Heart left ventricle (tissue), 13 donors: ENCODE measurements around the gene CXCL16.

ENCODE experiments used
- POLR2A ChIP-seq, 2 donors: fragments of 450-650 bp; IDR thresholded peaks; one replicate each; pipeline ENCODE4 v1.6.1; 2017; ENCODE audit warnings: antibody characterized with exemption in 2 of 2, mild to moderate bottlenecking in 2 of 2, moderate library complexity in 2 of 2
- TF ChIP-seq, protein P1 (sequence below), 12 donors: fragments of 200-600 bp; sonication (generic) in 4 of 12; IDR thresholded peaks; one replicate each; pipeline versions ENCODE4 v1.5.0 to v1.8.0; 2018 to 2022; ENCODE audit warnings: antibody characterized with exemption in 12 of 12, mild to moderate bottlenecking in 5 of 12
- donor health status: ischemic (EF 13 %, LVEDD 7.1; RV severe dilation, severe dysfunction).
- donor health status: DM: no; HTN: yes; CAD: no.
- donor health status: DM: no; HTN: no; CAD: no.
- donor health status: ischemic (EF 25% LVEDD 6.9; RV normal size, moderate dysfunction).
- donor health status: ischemic (EF 25% LVEDD 5.7; RV mildly dilated, moderate dysfunction).
- donor health status: ischemic (EF 35%, LVEDD 5.7; RV mildly dilated, moderate dysfunction).
- donor health status: nonischemic (EF 11% LVEDD 7.7; RV severe dilation, severe dysfunction).
- donor health status: DM: yes; HTN: yes; CAD: no.
- donor health status: PGD.
- donor health status: ischemic (EF 29% LVEDD 5.4; RV normal size, mild dysfunction).
- donor health status: nonischemic (EF 23%, LVEDD 6.1; RV moderate dilation, normal function).

DNA sequence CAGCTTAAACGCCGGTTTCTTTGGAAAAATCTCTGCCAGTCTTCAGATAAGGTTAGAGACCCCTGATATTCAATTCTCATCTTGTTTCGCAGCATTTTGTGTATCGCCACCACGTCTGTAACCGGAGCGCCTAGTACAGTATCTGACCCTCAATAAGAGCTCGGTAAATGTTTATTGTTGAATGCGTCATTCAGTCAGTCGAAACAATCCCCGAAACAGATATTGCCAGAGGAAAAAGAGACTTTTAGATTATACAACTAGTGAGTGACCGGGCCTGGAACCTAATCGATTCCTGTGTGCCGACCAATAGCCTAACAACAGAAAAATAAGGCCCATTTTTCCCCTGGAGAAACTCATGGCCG is 36.4 kb downstream of the CXCL16 start:
- TF ChIP-seq, protein P1, sequence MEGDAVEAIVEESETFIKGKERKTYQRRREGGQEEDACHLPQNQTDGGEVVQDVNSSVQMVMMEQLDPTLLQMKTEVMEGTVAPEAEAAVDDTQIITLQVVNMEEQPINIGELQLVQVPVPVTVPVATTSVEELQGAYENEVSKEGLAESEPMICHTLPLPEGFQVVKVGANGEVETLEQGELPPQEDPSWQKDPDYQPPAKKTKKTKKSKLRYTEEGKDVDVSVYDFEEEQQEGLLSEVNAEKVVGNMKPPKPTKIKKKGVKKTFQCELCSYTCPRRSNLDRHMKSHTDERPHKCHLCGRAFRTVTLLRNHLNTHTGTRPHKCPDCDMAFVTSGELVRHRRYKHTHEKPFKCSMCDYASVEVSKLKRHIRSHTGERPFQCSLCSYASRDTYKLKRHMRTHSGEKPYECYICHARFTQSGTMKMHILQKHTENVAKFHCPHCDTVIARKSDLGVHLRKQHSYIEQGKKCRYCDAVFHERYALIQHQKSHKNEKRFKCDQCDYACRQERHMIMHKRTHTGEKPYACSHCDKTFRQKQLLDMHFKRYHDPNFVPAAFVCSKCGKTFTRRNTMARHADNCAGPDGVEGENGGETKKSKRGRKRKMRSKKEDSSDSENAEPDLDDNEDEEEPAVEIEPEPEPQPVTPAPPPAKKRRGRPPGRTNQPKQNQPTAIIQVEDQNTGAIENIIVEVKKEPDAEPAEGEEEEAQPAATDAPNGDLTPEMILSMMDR (IDR thresholded peaks at IDR 0.05): no peak
- no peak for TF ChIP-seq POLR2A (IDR thresholded peaks at IDR 0.05)
